ENCODE results near the gene CXCR6.

GRCh38 chr3:45944830-45945620 lies 1.8 kb downstream of the CXCR6 start:
- TF ChIP-seq RAD21 (IDR thresholded peaks at IDR 0.05; ENCODE audit: low read depth) (no peak), MAX (IDR thresholded peaks at IDR 0.05) (no peak), TEAD4 (IDR thresholded peaks at IDR 0.05) (no peak), YY1 (IDR thresholded peaks at IDR 0.05; ENCODE audit: low read depth) (no peak), EP300 (IDR thresholded peaks at IDR 0.05; ENCODE audit: borderline replicate concordance) (no peak), NFIC (IDR thresholded peaks at IDR 0.05) (no peak), CEBPB (IDR thresholded peaks at IDR 0.05) (no peak), TAF1 (IDR thresholded peaks at IDR 0.05; ENCODE audit: low read depth) (no peak), ZBTB7A (IDR thresholded peaks at IDR 0.05; ENCODE audit: low read depth) (no peak), CREB1 (IDR thresholded peaks at IDR 0.05; ENCODE audit: low read depth) (no peak), EGR1 (IDR thresholded peaks at IDR 0.05) (no peak), TCF12 (IDR thresholded peaks at IDR 0.05; ENCODE audit: low read depth) (no peak)
- TF ChIP-seq, protein P1, sequence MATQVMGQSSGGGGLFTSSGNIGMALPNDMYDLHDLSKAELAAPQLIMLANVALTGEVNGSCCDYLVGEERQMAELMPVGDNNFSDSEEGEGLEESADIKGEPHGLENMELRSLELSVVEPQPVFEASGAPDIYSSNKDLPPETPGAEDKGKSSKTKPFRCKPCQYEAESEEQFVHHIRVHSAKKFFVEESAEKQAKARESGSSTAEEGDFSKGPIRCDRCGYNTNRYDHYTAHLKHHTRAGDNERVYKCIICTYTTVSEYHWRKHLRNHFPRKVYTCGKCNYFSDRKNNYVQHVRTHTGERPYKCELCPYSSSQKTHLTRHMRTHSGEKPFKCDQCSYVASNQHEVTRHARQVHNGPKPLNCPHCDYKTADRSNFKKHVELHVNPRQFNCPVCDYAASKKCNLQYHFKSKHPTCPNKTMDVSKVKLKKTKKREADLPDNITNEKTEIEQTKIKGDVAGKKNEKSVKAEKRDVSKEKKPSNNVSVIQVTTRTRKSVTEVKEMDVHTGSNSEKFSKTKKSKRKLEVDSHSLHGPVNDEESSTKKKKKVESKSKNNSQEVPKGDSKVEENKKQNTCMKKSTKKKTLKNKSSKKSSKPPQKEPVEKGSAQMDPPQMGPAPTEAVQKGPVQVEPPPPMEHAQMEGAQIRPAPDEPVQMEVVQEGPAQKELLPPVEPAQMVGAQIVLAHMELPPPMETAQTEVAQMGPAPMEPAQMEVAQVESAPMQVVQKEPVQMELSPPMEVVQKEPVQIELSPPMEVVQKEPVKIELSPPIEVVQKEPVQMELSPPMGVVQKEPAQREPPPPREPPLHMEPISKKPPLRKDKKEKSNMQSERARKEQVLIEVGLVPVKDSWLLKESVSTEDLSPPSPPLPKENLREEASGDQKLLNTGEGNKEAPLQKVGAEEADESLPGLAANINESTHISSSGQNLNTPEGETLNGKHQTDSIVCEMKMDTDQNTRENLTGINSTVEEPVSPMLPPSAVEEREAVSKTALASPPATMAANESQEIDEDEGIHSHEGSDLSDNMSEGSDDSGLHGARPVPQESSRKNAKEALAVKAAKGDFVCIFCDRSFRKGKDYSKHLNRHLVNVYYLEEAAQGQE (IDR thresholded peaks at IDR 0.05; ENCODE audit: low read depth): no peak
- TF ChIP-seq, protein P2, sequence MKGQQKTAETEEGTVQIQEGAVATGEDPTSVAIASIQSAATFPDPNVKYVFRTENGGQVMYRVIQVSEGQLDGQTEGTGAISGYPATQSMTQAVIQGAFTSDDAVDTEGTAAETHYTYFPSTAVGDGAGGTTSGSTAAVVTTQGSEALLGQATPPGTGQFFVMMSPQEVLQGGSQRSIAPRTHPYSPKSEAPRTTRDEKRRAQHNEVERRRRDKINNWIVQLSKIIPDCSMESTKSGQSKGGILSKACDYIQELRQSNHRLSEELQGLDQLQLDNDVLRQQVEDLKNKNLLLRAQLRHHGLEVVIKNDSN (IDR thresholded peaks at IDR 0.05): no peak

Data from Ishikawa (cell line).